ACC112 (cell line): ENCODE results near the gene PCDHGC5.

Source experiments
- H2AFZ ChIP-seq: fragments of 200-600 bp; sonication (generic); one replicate; pipeline ENCODE4 v1.6.0; 2017; ENCODE audit warnings: antibody characterized with exemption, low read length; ENCODE audit not compliant: unreplicated experiment
- H3K27ac ChIP-seq: fragments of 200-600 bp; sonication (generic); 2 replicates; pipeline ENCODE4 v1.5.1; 2014; ENCODE audit warnings: low read depth, mild to moderate bottlenecking, antibody characterized with exemption, low read length, moderate library complexity
- H3K27me3 ChIP-seq: fragments of 200-600 bp; sonication (generic); 2 replicates; pipeline ENCODE4 v1.6.1; 2014; ENCODE audit warnings: mild to moderate bottlenecking, antibody characterized with exemption, low read length, moderate library complexity, mixed read lengths; ENCODE audit not compliant: insufficient read depth
- H3K36me3 ChIP-seq: fragments of 200-600 bp; sonication (generic); 2 replicates; pipeline ENCODE4 v1.6.1; 2016; ENCODE audit warnings: mild to moderate bottlenecking, antibody characterized with exemption, low read length, moderate library complexity, mixed read lengths; ENCODE audit not compliant: insufficient read depth
- H3K4me1 ChIP-seq: fragments of 200-600 bp; sonication (generic); one replicate; pipeline ENCODE4 v1.6.1; 2016; ENCODE audit warnings: low read length, mixed read lengths; ENCODE audit not compliant: insufficient read depth, unreplicated experiment, control insufficient read depth
- H3K4me3 ChIP-seq: fragments of 200-600 bp; sonication (generic); 2 replicates; pipeline ENCODE4 v1.5.1; 2014; ENCODE audit warnings: mild to moderate bottlenecking, low read depth, low read length
- H3K79me2 ChIP-seq: fragments of 200-600 bp; sonication (generic); one replicate; pipeline ENCODE4 v1.6.0; 2016; ENCODE audit warnings: low read length; ENCODE audit not compliant: control insufficient read depth, unreplicated experiment, insufficient read depth

Gene PCDHGC5

GRCh38 chr5:141506381-141507155, 17.7 kb downstream of the PCDHGC5 start:
- Histone ChIP-seq H3K27me3 (no peaks in the 10 kb centered on the region), H3K27ac (peak overlapping the region; percentile 87; the same call in 1 of the 2 replicates), H3K4me1 (peaks cover 26% of the 10 kb centered on the region), H3K36me3 (no peaks in the 10 kb centered on the region), H2AFZ (no peak overlapping the region), H3K4me3 (no peak overlapping the region), H3K79me2 (no peaks in the 10 kb centered on the region)

GRCh38 chr5:141507387-141508091, 18.7 kb downstream of the PCDHGC5 start:
- H3K27ac ChIP-seq = peak overlapping the region; percentile 87
- H3K36me3 ChIP-seq = no peaks in the 10 kb centered on the region
- peak overlapping the region; percentile 62; the same call in 1 of the 2 replicates for H3K4me3 ChIP-seq

GRCh38 chr5:141508440-141508797, 19.5 kb downstream of the PCDHGC5 start:
- Histone ChIP-seq H3K4me1 (peaks cover 41% of the 10 kb centered on the region), H3K27ac (peak overlapping the region; percentile 87), H3K79me2 (no peaks in the 10 kb centered on the region), H3K36me3 (no peaks in the 10 kb centered on the region), H3K27me3 (no peaks in the 10 kb centered on the region), H3K4me3 (peak overlapping the region; percentile 62), H2AFZ (no peak overlapping the region)

More at GRCh38 chr5:141507387-141508091, 18.7 kb downstream of the PCDHGC5 start:
- Histone ChIP-seq H3K4me1 (peaks cover 33% of the 10 kb centered on the region), H2AFZ (no peak overlapping the region), H3K79me2 (no peaks in the 10 kb centered on the region), H3K27me3 (no peaks in the 10 kb centered on the region)

- no peaks in the 10 kb centered on the region for H3K27me3 ChIP-seq
- peaks cover 43% of the 10 kb centered on the region for H3K4me1 ChIP-seq
- no peaks in the 10 kb centered on the region for H3K79me2 ChIP-seq
- no peaks in the 10 kb centered on the region for H3K36me3 ChIP-seq
- no peak overlapping the region for H2AFZ ChIP-seq
- peak overlapping the region; percentile 87 for H3K27ac ChIP-seq
- peak overlapping the region; percentile 62 for H3K4me3 ChIP-seq
Measured at GRCh38 chr5:141508798-141509611, 20.1 kb downstream of the PCDHGC5 start.

GRCh38 chr5:141510160-141510559, 21.3 kb downstream of the PCDHGC5 start:
- Histone ChIP-seq H3K27ac (no peak overlapping the region), H2AFZ (no peak overlapping the region), H3K36me3 (no peaks in the 10 kb centered on the region), H3K79me2 (no peaks in the 10 kb centered on the region), H3K27me3 (no peaks in the 10 kb centered on the region), H3K4me3 (no peak overlapping the region), H3K4me1 (peaks cover 55% of the 10 kb centered on the region)

- Histone ChIP-seq H3K27ac (no peak overlapping the region), H3K36me3 (no peaks in the 10 kb centered on the region), H3K4me1 (peaks cover 59% of the 10 kb centered on the region), H2AFZ (no peak overlapping the region), H3K4me3 (no peak overlapping the region), H3K27me3 (no peaks in the 10 kb centered on the region), H3K79me2 (no peaks in the 10 kb centered on the region)
Measured at GRCh38 chr5:141510850-141511601, 22.1 kb downstream of the PCDHGC5 start.

GRCh38 chr5:141511771-141512325, 23.0 kb downstream of the PCDHGC5 start:
- Histone ChIP-seq H3K27me3 (no peaks in the 10 kb centered on the region), H3K79me2 (no peaks in the 10 kb centered on the region), H3K27ac (no peak overlapping the region), H3K4me3 (no peak overlapping the region), H3K4me1 (peaks cover 59% of the 10 kb centered on the region), H2AFZ (no peak overlapping the region), H3K36me3 (no peaks in the 10 kb centered on the region)

- no peaks in the 10 kb centered on the region for H3K79me2 ChIP-seq
- no peaks in the 10 kb centered on the region for H3K36me3 ChIP-seq
- peak overlapping the region; percentile 14 for H2AFZ ChIP-seq
- no peaks in the 10 kb centered on the region for H3K27me3 ChIP-seq
- H3K4me1 ChIP-seq = peaks cover 53% of the 10 kb centered on the region
- H3K27ac ChIP-seq = peak overlapping the region; percentile 88
- peak overlapping the region; percentile 75 for H3K4me3 ChIP-seq
Measured at GRCh38 chr5:141512390-141512910, 23.6 kb downstream of the PCDHGC5 start.

GRCh38 chr5:141512911-141513626, 24.2 kb downstream of the PCDHGC5 start:
- H3K36me3 ChIP-seq = no peaks in the 10 kb centered on the region
- no peaks in the 10 kb centered on the region for H3K79me2 ChIP-seq
- H3K27me3 ChIP-seq = no peaks in the 10 kb centered on the region
- peak overlapping the region; percentile 75 for H3K4me3 ChIP-seq
- H2AFZ ChIP-seq = peak overlapping the region; percentile 14
- H3K4me1 ChIP-seq = peaks cover 47% of the 10 kb centered on the region
- H3K27ac ChIP-seq = peak overlapping the region; percentile 88
